Activated CD4-positive, alpha-beta memory T cell treated with anti-CD3 and anti-CD28 coated beads, Interleukin-2, amount 10 ng/mL, durations not matched to agents 7 days and 5 days (primary cell): Measurements from ENCODE around the gene GRIA1. TPM values are rescaled to one million over a fixed set of nuclear protein-coding genes. Genes with fewer than 3 reads are reported as not detected.

Source experiments
- CTCF ChIA-PET: fragments of 350-600 bp; sonication (Branson Sonifier 250); formaldehyde crosslinking; loops from one replicate; lab custom pipeline; 2021; ENCODE audit warnings: antibody characterized with exemption, inconsistent platforms; lab: Charles Lee
- POLR2A ChIA-PET: fragments of 350-600 bp; sonication (Branson Sonifier 250); formaldehyde crosslinking; loops from one replicate; lab custom pipeline; 2021; ENCODE audit warnings: antibody characterized with exemption; lab: Charles Lee
- DNase-seq: peaks from one replicate; pipeline ENCODE4 v3.0.0-alpha.2; 2020
- H3K27ac Mint-ChIP-seq: one replicate; pipeline ENCODE4 v1.8.0; 2021; ENCODE audit warnings: mild to moderate bottlenecking, mixed read lengths
- H3K27me3 Mint-ChIP-seq: one replicate; pipeline ENCODE4 v1.8.0; 2021; ENCODE audit warnings: mixed read lengths
- H3K36me3 Mint-ChIP-seq: one replicate; pipeline ENCODE4 v1.8.0; 2021; ENCODE audit warnings: low read depth, mixed read lengths
- H3K4me1 Mint-ChIP-seq: one replicate; pipeline ENCODE4 v1.8.0; 2021; ENCODE audit warnings: mixed read lengths
- H3K4me3 Mint-ChIP-seq: one replicate; pipeline ENCODE4 v1.8.0; 2021; ENCODE audit warnings: mild to moderate bottlenecking, mixed read lengths
- H3K9me3 Mint-ChIP-seq: one replicate; pipeline ENCODE4 v1.8.0; 2021; ENCODE audit warnings: mixed read lengths
- total RNA-seq, 2 experiments: library from RNA; stranded (reverse); gene quantifications; one replicate each; pipeline ENCODE4 v1.2.3, GENCODE V29; 2021

GRIA1 gene
- total RNA-seq, 2 experiments from 2014 or later = not detected

DNA sequence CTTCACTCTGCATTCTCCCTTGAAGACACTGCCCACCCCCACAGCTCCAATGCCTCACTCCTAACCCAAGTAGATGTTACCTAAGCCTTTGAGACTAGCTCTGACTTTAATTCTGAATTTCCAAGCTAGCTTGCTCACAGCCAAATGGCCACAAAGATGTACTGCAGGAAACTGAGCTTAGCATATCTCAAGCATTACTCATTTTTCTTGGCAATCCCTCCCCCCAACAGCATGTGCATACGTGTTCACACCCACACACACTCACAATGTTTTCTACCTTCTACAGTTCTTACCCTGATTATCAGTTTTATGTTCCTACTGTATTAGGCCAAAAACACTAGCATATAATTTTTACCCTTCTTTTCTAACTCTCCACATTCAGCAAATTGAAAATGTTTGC lies 13.7 kb upstream of the GRIA1 start:
- POLR2A ChIA-PET = no interaction called here
- no peaks in the 10 kb centered on the region for H3K4me1 Mint-ChIP-seq
- no peaks in the 10 kb centered on the region for H3K9me3 Mint-ChIP-seq

DNA sequence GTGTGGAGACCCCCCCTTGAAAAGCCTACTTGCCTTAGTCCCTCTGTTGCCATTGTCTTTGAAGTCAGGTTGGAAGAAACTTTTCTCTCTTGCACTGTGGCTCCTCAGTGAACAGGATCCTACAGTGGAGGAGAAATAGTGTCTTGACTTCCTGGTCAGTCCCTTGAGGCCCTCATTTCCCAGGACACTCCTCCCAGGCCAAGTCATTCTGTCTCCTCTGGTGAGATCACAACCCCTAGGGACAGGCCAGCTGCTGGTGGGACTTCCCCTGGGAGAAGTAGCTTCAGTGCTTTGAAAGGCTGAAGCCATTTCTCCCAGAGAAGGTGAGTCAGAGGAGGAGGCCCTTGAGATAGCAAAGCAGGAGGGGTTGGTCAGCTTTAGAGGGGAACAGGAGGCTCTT lies 10.1 kb upstream of the GRIA1 start:
- H3K4me1 Mint-ChIP-seq = no peaks in the 10 kb centered on the region
- no peak overlapping the region for H3K4me3 Mint-ChIP-seq
- DNase-seq = no peak
- H3K36me3 Mint-ChIP-seq = no peaks in the 10 kb centered on the region
- no peak overlapping the region for H3K27ac Mint-ChIP-seq
- H3K27me3 Mint-ChIP-seq = no peaks in the 10 kb centered on the region
- POLR2A ChIA-PET = no interaction called here
- CTCF ChIA-PET = no interaction called here
- no peaks in the 10 kb centered on the region for H3K9me3 Mint-ChIP-seq

More for the DNA sequence above, 13.7 kb upstream of the GRIA1 start:
- Mint-ChIP-seq H3K4me3 (no peak overlapping the region), H3K27ac (no peak overlapping the region), H3K27me3 (no peaks in the 10 kb centered on the region), H3K36me3 (no peaks in the 10 kb centered on the region)
- no peak for DNase-seq
- CTCF ChIA-PET = no interaction called here

DNA sequence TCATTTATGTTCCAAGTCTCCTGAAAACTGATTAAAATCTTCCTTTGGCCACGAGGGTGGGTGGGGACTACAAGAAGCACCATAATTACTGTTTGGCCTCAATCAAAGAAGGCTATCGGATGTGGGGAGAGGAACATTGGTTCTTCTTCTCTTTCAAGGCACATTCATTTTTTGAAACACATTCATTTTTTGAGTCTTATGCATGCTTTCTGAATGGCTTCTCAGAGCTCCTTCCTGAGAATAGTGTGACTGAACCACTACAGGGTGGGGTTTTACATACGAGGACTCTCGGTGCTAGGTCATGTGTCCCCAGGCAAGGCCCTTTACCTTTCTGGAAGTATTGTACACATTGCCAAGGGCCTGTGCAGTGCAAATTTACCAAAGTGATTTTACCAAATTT lies 7.0 kb upstream of the GRIA1 start:
- Mint-ChIP-seq H3K36me3 (no peaks in the 10 kb centered on the region), H3K4me3 (no peak overlapping the region), H3K4me1 (no peaks in the 10 kb centered on the region), H3K9me3 (no peaks in the 10 kb centered on the region), H3K27me3 (no peaks in the 10 kb centered on the region), H3K27ac (no peak overlapping the region)
- DNase-seq = no peak
- POLR2A ChIA-PET = no interaction called here
- CTCF ChIA-PET = no interaction called here

DNA sequence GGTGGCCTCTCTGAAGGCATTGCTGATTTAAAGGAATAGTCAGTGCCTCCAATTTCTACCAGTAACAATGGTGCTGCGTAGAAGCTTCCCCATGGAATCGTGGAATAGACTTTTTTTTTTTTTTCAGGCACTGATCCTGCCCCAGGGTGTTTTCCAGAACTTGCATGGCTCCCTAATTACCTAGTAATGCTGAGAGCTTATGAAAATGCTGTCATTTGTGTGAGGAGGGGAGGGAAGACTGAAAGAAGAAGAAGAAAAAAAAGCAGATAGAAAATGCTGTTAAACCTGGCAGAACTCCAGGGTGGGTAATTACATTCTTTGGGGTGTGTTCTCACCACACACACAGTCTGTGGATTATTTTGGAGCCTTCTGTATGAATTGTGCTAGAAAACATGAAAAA lies 4.8 kb upstream of the GRIA1 start:
- H3K9me3 Mint-ChIP-seq = no peaks in the 10 kb centered on the region
- DNase-seq = no peak
- no peak overlapping the region for H3K27ac Mint-ChIP-seq
- H3K4me1 Mint-ChIP-seq = no peaks in the 10 kb centered on the region
- ChIA-PET POLR2A (no interaction called here), CTCF (no interaction called here)
- no peaks in the 10 kb centered on the region for H3K36me3 Mint-ChIP-seq
- peaks cover 5% of the 10 kb centered on the region for H3K27me3 Mint-ChIP-seq
- no peak overlapping the region for H3K4me3 Mint-ChIP-seq

DNA sequence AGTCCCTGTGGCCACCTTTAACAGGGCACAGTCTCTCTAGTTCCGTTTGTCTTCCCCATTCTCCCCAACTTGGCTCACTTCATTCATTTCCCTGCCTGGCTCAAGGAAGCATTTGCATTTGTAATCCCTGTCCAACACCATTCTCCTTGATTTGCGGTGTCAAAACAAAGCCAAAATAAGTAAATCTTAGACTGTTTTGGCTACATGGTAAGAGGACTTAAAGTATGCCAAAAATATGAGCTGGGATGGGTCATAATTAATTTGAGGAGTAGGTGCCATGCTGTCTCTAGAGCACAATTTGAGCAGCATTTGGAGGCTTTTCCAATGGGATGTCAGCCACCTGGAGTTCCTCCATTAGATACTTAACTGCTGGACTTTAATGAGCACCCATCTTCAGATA lies 3.7 kb upstream of the GRIA1 start:
- H3K4me1 Mint-ChIP-seq = no peaks in the 10 kb centered on the region
- H3K27ac Mint-ChIP-seq = no peak overlapping the region
- no peaks in the 10 kb centered on the region for H3K36me3 Mint-ChIP-seq
- H3K27me3 Mint-ChIP-seq = peaks cover 14% of the 10 kb centered on the region
- DNase-seq = no peak
- no peaks in the 10 kb centered on the region for H3K9me3 Mint-ChIP-seq
- no peak overlapping the region for H3K4me3 Mint-ChIP-seq
- ChIA-PET CTCF (no interaction called here), POLR2A (no interaction called here)

DNA sequence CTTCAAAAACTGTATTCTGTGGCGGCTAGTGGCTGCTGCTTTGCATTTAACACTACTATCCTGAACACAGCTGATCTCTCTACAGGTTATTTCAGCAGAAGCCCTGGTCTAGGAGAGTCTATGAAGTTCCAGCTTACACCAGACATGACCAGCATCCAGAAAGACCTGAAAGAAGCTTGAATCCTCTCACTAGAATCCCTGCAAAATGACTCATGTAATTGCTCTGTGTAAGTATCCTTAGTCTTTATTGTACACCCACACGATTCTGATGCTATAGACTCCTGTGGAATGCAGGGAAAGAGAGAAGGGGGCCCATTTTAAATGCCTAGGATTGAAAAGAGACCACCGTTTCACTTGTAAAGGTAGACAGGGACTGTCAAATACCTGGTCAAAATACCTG lies 859 bp upstream of the GRIA1 start:
- H3K4me1 Mint-ChIP-seq = no peaks in the 10 kb centered on the region
- no peaks in the 10 kb centered on the region for H3K36me3 Mint-ChIP-seq
- POLR2A ChIA-PET = no interaction called here
- H3K9me3 Mint-ChIP-seq = no peaks in the 10 kb centered on the region
- CTCF ChIA-PET = interaction anchor here (0.6 kb wide), 1 partner anchor 230 kb away, joined by 4 read pairs; no protein-coding TSS in a partner anchor
- no peak for DNase-seq
- H3K4me3 Mint-ChIP-seq = no peak overlapping the region
- peaks cover 18% of the 10 kb centered on the region for H3K27me3 Mint-ChIP-seq
- H3K27ac Mint-ChIP-seq = no peak overlapping the region

DNA sequence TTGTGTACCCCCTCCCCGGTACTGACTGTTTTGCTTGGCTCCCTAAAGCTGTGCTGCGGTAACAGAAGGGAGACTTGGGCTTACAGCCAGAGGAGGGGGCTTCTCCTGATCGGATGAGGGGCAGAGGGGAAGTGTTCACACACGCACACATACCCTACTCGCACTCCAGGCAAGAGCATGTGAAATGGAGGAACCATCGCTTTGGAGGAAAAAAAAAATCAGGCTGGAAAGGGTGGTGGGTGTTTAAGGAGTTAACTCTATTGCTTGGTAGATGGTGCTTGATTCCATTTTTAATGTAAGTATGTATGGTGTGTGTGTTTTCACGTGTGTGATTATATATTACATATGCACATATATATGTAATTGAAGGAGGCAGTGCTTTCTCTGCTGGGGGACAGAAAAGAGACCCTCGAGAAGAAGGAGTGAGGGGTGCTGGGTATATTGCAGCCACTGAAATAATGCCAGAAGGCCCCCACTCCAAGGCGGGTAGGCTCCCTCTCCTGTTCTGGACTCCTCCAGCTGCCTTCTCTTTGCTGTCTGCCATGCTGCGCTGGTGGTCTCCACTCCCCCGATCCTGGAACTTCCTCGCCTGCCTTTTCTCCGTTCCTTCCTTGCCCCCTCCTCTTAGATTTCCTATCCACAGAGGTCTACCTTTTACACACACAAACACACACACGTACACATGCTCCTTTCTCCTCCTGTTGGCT lies 721 bp downstream of the GRIA1 start:
- Mint-ChIP-seq H3K27me3 (peaks cover 18% of the 10 kb centered on the region), H3K9me3 (no peaks in the 10 kb centered on the region), H3K4me1 (no peaks in the 10 kb centered on the region), H3K36me3 (no peaks in the 10 kb centered on the region), H3K27ac (no peak overlapping the region), H3K4me3 (no peak overlapping the region)
- DNase-seq = no peak
- POLR2A ChIA-PET = no interaction called here
- CTCF ChIA-PET = no interaction called here

DNA sequence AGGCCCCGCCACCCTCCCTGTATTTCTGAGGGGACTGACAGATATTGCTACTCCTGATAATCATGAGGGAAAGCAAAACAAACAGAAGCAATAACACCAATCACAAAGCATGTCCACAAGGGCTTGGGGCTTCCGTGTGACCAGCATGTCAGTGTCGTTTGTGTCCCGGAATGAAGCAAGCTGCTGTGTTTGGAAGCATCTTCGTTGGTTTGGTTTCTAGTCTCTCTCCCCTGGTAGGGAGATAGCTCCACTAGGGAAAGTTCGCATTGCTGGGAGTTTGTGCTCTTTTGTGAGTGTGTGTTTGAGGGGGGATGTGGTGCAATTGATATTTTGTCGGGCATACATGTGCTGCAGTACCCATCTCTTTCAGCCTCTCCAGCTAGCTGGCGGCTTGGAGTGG lies 1.4 kb downstream of the GRIA1 start:
- Mint-ChIP-seq H3K9me3 (no peaks in the 10 kb centered on the region), H3K27ac (no peak overlapping the region), H3K4me3 (no peak overlapping the region), H3K4me1 (no peaks in the 10 kb centered on the region), H3K27me3 (peaks cover 18% of the 10 kb centered on the region), H3K36me3 (no peaks in the 10 kb centered on the region)
- POLR2A ChIA-PET = no interaction called here
- DNase-seq = no peak
- CTCF ChIA-PET = no interaction called here

DNA sequence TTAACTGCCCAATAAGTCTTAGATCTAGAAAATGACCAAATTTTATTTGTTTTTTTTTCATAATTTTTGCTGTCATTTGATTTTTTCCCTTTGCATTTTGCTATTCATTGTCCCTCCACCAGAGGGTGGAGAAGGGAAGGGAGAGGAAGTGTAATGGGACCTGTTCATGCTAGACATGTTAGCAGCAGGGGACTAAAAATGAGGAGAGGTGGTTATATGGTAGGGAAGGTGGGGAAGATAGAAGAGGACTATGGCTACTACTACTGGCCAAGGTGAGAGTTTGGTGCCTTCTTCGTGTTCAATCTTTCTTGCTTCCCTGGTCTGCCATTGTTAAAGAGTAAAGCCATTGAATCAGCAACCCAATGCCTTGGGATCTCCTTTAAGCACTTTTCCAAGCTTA lies 6.4 kb downstream of the GRIA1 start:
- no peak for DNase-seq
- H3K4me1 Mint-ChIP-seq = no peaks in the 10 kb centered on the region
- no peak overlapping the region for H3K4me3 Mint-ChIP-seq
- CTCF ChIA-PET = no interaction called here
- no peak overlapping the region for H3K27ac Mint-ChIP-seq
- POLR2A ChIA-PET = no interaction called here
- H3K27me3 Mint-ChIP-seq = peaks cover 5% of the 10 kb centered on the region
- no peaks in the 10 kb centered on the region for H3K9me3 Mint-ChIP-seq
- H3K36me3 Mint-ChIP-seq = no peaks in the 10 kb centered on the region

DNA sequence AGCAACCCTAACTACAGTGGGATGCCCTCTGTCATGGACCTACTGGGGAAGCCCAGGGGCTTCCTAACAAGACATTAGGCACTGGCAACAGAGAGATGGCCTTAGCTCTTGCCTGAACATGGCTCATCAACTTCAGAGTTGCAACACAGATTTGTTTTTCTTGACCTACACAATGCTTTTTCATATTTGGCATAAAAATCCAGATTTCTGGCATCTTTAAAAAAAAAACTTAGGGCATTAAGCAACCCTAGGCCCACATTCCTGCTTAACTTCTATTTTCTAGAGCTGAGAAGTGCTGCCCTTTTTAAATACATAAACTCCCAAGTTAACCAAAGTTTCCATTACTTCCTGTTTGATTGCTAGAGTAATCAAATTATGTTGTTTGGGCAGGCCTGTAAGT lies 8.0 kb downstream of the GRIA1 start:
- POLR2A ChIA-PET = no interaction called here
- CTCF ChIA-PET = no interaction called here
- Mint-ChIP-seq H3K4me1 (no peaks in the 10 kb centered on the region), H3K27ac (no peak overlapping the region), H3K36me3 (no peaks in the 10 kb centered on the region), H3K9me3 (no peaks in the 10 kb centered on the region), H3K27me3 (no peaks in the 10 kb centered on the region), H3K4me3 (no peak overlapping the region)
- no peak for DNase-seq

DNA sequence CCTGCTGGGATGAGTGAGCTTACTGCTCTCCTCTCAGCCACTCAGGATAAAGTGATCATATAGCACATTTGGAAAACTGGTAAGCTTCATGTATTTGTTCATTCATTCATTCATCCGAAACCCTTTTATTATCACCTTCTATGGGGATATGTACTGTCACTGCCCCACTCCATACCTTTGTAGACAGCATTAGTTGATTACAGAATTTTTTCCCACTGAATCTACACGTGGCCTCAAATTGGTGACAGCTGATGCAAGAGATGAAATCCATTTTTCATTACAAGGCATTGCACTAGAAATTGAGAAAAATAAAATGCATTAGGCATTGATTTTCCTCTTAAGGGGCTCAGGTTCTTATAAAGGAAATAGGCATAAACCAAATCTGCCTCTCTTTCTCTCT lies 9.7 kb downstream of the GRIA1 start:
- no peak for DNase-seq
- Mint-ChIP-seq H3K9me3 (no peaks in the 10 kb centered on the region), H3K36me3 (no peaks in the 10 kb centered on the region), H3K27me3 (no peaks in the 10 kb centered on the region), H3K4me1 (no peaks in the 10 kb centered on the region), H3K27ac (no peak overlapping the region), H3K4me3 (no peak overlapping the region)
- CTCF ChIA-PET = no interaction called here
- POLR2A ChIA-PET = no interaction called here

DNA sequence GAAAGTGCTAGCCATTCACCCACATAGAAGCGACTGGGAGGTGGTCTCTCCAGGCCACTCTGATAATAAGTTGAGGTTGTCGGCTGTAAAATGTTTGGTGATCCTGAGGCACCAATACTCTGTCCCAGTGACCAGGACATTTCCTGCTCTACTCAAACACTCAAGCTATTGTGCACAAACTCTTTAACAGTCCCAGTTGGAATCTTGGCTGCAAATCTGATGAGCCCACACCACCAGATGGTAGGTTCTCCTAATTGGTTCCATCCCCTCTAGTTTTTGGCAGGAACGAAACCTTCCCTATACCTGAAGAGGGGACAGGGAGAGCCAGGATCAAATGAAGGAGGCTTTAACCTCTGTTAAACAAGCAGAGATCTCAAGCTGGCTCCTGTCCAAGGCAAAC lies 14.3 kb downstream of the GRIA1 start:
- no peak for DNase-seq
- ChIA-PET CTCF (no interaction called here), POLR2A (no interaction called here)
- Mint-ChIP-seq H3K4me1 (no peaks in the 10 kb centered on the region), H3K36me3 (no peaks in the 10 kb centered on the region), H3K27ac (no peak overlapping the region), H3K27me3 (no peaks in the 10 kb centered on the region), H3K9me3 (no peaks in the 10 kb centered on the region), H3K4me3 (no peak overlapping the region)

DNA sequence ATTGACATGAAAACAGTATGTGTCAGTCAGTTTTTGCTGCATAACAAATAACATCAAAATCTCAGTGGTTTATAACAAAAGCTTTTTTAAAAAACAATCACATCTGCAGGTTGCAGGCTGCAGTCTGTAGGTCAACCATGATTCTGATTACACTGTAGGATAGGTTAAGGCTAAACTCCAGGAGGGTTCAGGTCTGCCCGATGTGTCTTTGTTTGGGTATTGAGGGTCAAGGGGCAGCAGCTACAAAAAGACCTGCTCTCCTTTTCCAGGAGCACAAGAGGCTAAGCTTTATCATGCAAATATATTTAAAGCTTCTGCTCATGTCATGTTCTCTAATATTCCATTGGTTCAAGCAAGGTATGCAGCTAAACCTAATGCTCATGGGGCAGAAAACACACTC lies 18.2 kb downstream of the GRIA1 start:
- Mint-ChIP-seq H3K27me3 (no peaks in the 10 kb centered on the region), H3K4me1 (no peaks in the 10 kb centered on the region), H3K36me3 (no peaks in the 10 kb centered on the region), H3K27ac (no peak overlapping the region), H3K9me3 (peaks cover 3% of the 10 kb centered on the region), H3K4me3 (no peak overlapping the region)
- ChIA-PET POLR2A (no interaction called here), CTCF (no interaction called here)
- no peak for DNase-seq

DNA sequence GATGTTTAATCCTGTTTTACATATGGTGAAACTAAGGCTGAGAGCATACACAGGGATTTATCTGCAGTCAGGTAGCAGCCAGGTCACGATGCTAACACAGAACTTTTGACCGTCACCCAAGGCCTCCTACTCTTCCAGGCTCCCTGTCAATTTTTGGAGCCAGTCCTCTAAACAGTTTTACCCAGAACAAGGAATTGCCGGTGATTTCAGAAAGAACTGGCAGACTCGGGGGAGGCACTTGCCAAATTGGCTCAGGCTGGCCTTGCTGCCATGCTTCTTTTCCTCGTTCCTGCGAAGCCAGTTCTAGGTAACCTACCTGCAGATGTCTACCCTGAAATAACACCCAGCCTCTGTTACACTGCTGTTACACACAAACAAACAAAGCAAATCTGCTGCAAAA lies 21.2 kb downstream of the GRIA1 start:
- Mint-ChIP-seq H3K36me3 (no peaks in the 10 kb centered on the region), H3K27me3 (no peaks in the 10 kb centered on the region), H3K9me3 (peaks cover 3% of the 10 kb centered on the region), H3K4me1 (no peaks in the 10 kb centered on the region), H3K4me3 (no peak overlapping the region), H3K27ac (no peak overlapping the region)
- CTCF ChIA-PET = no interaction called here
- DNase-seq = no peak
- POLR2A ChIA-PET = no interaction called here
